Measurements from ENCODE around the gene TMEM38B.
A peak's percentile ranks its signal among the peaks of the same experiment; 100 is the strongest.

TMEM38B gene

DNA sequence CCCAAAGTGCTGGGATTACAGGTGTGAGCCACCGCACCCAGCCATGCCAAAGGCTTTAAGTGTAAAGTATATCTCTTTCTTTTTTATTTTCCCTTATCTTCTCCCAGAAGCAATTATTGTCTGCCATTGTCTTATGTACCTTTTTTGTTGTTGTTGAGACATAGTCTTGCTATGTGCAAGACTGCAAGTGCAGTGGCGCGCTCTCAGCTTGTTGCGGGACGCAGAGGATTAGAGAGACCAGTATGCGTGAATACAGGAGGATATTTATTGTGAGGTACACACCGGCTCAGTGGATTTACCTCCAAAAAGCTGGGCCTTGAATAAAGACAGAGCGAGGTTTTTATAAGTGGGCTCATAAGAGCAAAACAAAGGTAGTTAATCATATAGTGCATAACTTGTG lies 11.8 kb downstream of the TMEM38B start:
- peaks cover 18% of the 10 kb centered on the region for H3K36me3 Mint-ChIP-seq (ENCODE audit: low read depth)
- TF ChIP-seq, protein P1, sequence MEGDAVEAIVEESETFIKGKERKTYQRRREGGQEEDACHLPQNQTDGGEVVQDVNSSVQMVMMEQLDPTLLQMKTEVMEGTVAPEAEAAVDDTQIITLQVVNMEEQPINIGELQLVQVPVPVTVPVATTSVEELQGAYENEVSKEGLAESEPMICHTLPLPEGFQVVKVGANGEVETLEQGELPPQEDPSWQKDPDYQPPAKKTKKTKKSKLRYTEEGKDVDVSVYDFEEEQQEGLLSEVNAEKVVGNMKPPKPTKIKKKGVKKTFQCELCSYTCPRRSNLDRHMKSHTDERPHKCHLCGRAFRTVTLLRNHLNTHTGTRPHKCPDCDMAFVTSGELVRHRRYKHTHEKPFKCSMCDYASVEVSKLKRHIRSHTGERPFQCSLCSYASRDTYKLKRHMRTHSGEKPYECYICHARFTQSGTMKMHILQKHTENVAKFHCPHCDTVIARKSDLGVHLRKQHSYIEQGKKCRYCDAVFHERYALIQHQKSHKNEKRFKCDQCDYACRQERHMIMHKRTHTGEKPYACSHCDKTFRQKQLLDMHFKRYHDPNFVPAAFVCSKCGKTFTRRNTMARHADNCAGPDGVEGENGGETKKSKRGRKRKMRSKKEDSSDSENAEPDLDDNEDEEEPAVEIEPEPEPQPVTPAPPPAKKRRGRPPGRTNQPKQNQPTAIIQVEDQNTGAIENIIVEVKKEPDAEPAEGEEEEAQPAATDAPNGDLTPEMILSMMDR (IDR thresholded peaks at IDR 0.05; ENCODE audit: unreplicated experiment in 3 of 3), result no peak
- H3K27ac Mint-ChIP-seq, result no peak overlapping the region
- no peaks in the 10 kb centered on the region for H3K9me3 Mint-ChIP-seq
- no peaks in the 10 kb centered on the region for H3K27me3 Mint-ChIP-seq (ENCODE audit: low read depth)
- H3K4me1 Mint-ChIP-seq, result peaks cover 4% of the 10 kb centered on the region
- no peak overlapping the region for H3K4me3 Mint-ChIP-seq

DNA sequence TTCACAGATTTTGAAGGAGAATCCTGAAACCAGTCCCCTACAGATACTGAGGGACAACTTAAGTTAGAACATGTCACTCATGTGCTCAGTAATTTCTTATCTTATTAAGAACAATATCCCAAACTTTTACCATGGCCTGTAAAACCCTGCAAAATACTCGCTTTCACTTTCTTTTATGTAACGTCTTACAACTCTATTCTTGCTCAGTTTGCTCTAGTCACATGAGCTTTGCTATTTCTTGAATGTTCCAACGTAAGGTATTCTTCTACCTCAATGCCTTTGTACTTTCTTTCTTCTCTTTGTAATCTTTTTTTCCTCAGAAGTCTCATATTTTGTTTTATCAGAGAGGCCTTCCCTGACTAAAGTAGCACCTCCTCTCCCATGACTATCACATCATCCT lies 14.1 kb downstream of the TMEM38B start:
- no peaks in the 10 kb centered on the region for H3K9me3 Mint-ChIP-seq
- TF ChIP-seq, protein P1 (IDR thresholded peaks at IDR 0.05; ENCODE audit: unreplicated experiment in 3 of 3), result no peak
- H3K4me1 Mint-ChIP-seq, result no peaks in the 10 kb centered on the region
- H3K27ac Mint-ChIP-seq, result peak overlapping the region in 1 of 3 experiments; percentile 5
- no peak overlapping the region for H3K4me3 Mint-ChIP-seq
- H3K36me3 Mint-ChIP-seq (ENCODE audit: low read depth), result peaks cover 14% of the 10 kb centered on the region
- no peaks in the 10 kb centered on the region for H3K27me3 Mint-ChIP-seq (ENCODE audit: low read depth)

- no peak overlapping the region for H3K4me3 Mint-ChIP-seq
- H3K36me3 Mint-ChIP-seq (ENCODE audit: low read depth), result peaks cover 28% of the 10 kb centered on the region
- peaks cover 2% of the 10 kb centered on the region for H3K9me3 Mint-ChIP-seq
- no peaks in the 10 kb centered on the region for H3K4me1 Mint-ChIP-seq
- TF ChIP-seq, protein P1 (IDR thresholded peaks at IDR 0.05; ENCODE audit: unreplicated experiment in 3 of 3), result no peak
- H3K27ac Mint-ChIP-seq, result no peak overlapping the region
- no peaks in the 10 kb centered on the region for H3K27me3 Mint-ChIP-seq (ENCODE audit: low read depth)
Measured at GRCh38 chr9:105710638-105711037, 16.3 kb downstream of the TMEM38B start.

DNA sequence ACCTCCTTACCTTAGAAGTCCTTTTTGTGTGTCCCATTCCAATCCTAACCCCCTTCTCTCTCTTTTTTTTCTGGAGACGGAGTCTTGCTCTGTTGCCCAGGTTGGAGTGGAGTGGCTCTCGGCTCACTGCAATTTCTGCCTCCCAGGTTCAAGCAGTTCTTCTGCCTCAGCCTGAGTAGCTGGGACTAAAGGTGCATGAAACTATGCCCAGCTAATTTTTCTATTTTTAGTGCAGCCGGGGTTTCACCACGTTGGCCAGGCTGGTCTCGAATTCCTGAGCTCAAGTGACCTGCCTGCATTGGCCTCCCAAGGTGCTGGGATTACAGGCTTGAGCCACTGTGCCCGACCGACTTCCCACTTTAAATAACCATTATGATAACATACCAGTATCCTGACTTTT lies 17.5 kb downstream of the TMEM38B start:
- peaks cover 3% of the 10 kb centered on the region for H3K9me3 Mint-ChIP-seq
- peaks cover 26% of the 10 kb centered on the region for H3K36me3 Mint-ChIP-seq (ENCODE audit: low read depth)
- H3K4me1 Mint-ChIP-seq, result no peaks in the 10 kb centered on the region
- H3K27ac Mint-ChIP-seq, result no peak overlapping the region
- no peak overlapping the region for H3K4me3 Mint-ChIP-seq
- H3K27me3 Mint-ChIP-seq (ENCODE audit: low read depth), result no peaks in the 10 kb centered on the region
- TF ChIP-seq, protein P1 (IDR thresholded peaks at IDR 0.05; ENCODE audit: unreplicated experiment in 3 of 3), result no peak

GRCh38 chr9:105712297-105712696 lies 18.0 kb downstream of the TMEM38B start:
- TF ChIP-seq, protein P1 (IDR thresholded peaks at IDR 0.05; ENCODE audit: unreplicated experiment in 3 of 3), result no peak
- H3K27me3 Mint-ChIP-seq (ENCODE audit: low read depth), result no peaks in the 10 kb centered on the region
- H3K4me3 Mint-ChIP-seq, result no peak overlapping the region
- peaks cover 3% of the 10 kb centered on the region for H3K9me3 Mint-ChIP-seq
- no peaks in the 10 kb centered on the region for H3K4me1 Mint-ChIP-seq
- peaks cover 26% of the 10 kb centered on the region for H3K36me3 Mint-ChIP-seq (ENCODE audit: low read depth)
- no peak overlapping the region for H3K27ac Mint-ChIP-seq

- TF ChIP-seq, protein P1 (IDR thresholded peaks at IDR 0.05; ENCODE audit: unreplicated experiment in 3 of 3), result no peak
- Mint-ChIP-seq H3K4me3 (no peak overlapping the region), H3K4me1 (no peaks in the 10 kb centered on the region), H3K36me3 (ENCODE audit: low read depth) (peaks cover 26% of the 10 kb centered on the region), H3K27ac (no peak overlapping the region), H3K9me3 (peaks cover 3% of the 10 kb centered on the region), H3K27me3 (ENCODE audit: low read depth) (no peaks in the 10 kb centered on the region)
Measured at GRCh38 chr9:105712773-105713172, 18.4 kb downstream of the TMEM38B start.

Data from nephron (organoid).